Activated T-helper 17 cell treated with anti-CD3 and anti-CD28 coated beads, Interleukin-2, amount 50 U/mL, for 72 hours (primary cell): ENCODE measurements around the gene RNF40. TPM values are rescaled to one million over a fixed set of nuclear protein-coding genes. Genes with fewer than 3 reads are reported as not detected.
A peak's percentile ranks its signal among the peaks of the same experiment; 100 is the strongest.

Experiments
- ATAC-seq: fragments of 150-1000 bp; cut with Tn5 transposase; replicated peaks from 2 replicates; pipeline ENCODE4 v1.10.0; 2021; ENCODE audit warnings: mild to moderate bottlenecking, moderate library complexity
- H3K27ac Mint-ChIP-seq: one replicate; pipeline ENCODE4 v1.8.0; 2022; ENCODE audit warnings: mixed read lengths
- H3K27me3 Mint-ChIP-seq: one replicate; pipeline ENCODE4 v1.8.0; 2022; ENCODE audit warnings: mixed read lengths
- H3K36me3 Mint-ChIP-seq: one replicate; pipeline ENCODE4 v1.8.0; 2022; ENCODE audit warnings: low read depth, mild to moderate bottlenecking, mixed read lengths
- H3K4me1 Mint-ChIP-seq: one replicate; pipeline ENCODE4 v1.8.0; 2022; ENCODE audit warnings: mixed read lengths
- H3K4me3 Mint-ChIP-seq: one replicate; pipeline ENCODE4 v1.8.0; 2022; ENCODE audit warnings: mild to moderate bottlenecking, mixed read lengths
- H3K9me3 Mint-ChIP-seq: one replicate; pipeline ENCODE4 v1.8.0; 2022; ENCODE audit warnings: mixed read lengths
- total RNA-seq, 2 donors: library from RNA; stranded (reverse); gene quantifications; one replicate each; pipeline ENCODE4 v1.2.3, GENCODE V29; 2022

RNF40 gene
- total RNA-seq, 2 donors from 2014 or later: 90.7 to 95.1 TPM

DNA sequence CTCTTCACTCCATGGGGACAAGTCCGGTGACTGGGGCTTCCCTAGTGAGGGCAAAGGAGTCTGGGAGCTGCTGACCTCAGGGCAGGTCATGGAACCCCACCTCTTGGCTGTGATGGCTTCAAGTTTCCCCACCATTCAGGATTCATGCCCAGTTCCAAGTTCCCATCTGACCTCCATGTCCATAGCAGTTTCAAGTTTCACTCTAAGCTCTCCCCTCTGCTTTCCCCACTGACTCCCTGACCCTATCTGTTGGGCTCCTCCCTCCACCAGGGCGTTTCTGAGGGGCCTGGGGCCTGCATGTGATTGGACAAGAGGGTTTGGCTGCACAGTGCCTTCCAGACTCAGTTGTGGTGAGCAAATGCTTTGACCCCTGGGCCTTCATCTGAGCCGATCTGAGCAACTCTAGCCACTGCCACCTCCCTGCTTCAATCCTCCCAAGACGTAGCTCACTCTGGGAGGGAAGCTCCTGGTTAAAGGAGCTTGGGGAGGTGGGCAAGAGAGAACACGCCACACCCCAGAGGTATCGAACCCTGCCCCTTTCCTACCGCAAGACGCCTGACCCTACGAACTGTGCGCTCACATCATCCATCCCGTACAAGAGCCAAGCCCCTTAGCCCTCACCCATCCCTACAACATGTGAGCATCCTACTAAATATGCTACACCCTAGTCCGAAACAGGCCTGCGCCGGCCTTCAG is 16.6 kb downstream of the RNF40 start:
- peaks cover 8% of the 10 kb centered on the region for H3K4me1 Mint-ChIP-seq
- H3K4me3 Mint-ChIP-seq: no peak overlapping the region
- H3K27ac Mint-ChIP-seq: no peak overlapping the region
- H3K36me3 Mint-ChIP-seq: peaks cover 17% of the 10 kb centered on the region
- peaks cover 6% of the 10 kb centered on the region for H3K27me3 Mint-ChIP-seq
- no peaks in the 10 kb centered on the region for H3K9me3 Mint-ChIP-seq
- no peak for ATAC-seq

DNA sequence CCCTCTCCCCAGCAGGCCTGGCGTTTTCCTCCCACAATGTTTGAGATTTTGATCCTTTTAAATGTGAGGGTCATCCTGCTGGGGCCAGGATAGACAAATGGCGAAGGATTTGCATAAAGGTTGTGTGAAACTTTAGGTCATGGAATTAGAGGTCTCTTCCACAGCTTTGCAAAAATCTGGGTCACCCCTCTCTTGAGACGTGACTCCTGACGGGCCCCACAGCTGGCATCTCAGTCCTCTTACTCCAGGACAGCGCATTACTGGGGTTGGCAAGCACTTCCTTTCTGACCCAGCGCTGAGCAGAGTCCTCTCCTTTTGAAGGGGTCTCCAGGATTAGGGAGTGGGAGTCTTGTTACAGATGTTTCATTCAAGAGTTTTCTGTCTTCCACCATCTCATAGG is 17.5 kb downstream of the RNF40 start:
- no peak overlapping the region for H3K4me3 Mint-ChIP-seq
- no peaks in the 10 kb centered on the region for H3K9me3 Mint-ChIP-seq

GRCh38 chr16:30780021-30780420 is 17.9 kb downstream of the RNF40 start:
- H3K27me3 Mint-ChIP-seq: peaks cover 6% of the 10 kb centered on the region
- H3K27ac Mint-ChIP-seq: no peak overlapping the region
- H3K4me1 Mint-ChIP-seq: peaks cover 8% of the 10 kb centered on the region

More for the DNA sequence above, 17.5 kb downstream of the RNF40 start:
- no peak for ATAC-seq
- Mint-ChIP-seq H3K36me3 (peaks cover 13% of the 10 kb centered on the region), H3K27ac (no peak overlapping the region), H3K27me3 (peaks cover 6% of the 10 kb centered on the region), H3K4me1 (peaks cover 8% of the 10 kb centered on the region)

DNA sequence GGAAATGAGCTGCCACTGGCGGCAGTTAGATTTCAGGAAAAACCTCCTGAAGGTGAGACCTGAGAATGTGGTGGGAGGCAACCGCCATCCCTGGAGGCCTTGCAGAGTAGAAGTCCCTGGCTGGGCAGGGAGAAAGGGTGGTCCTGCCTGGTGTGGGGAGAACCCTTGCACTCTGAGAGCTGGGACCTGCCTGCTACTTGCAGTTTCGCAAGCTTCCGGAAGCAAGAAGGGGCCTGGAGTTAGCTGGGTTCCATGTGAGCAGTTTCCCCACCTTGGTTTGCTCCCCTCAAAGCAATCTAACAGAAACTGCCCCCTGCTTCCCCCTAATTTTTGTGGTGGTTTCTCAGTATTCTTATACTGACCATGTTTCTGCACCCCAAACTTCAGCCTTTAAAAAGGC is 18.4 kb downstream of the RNF40 start:
- Mint-ChIP-seq H3K27ac (no peak overlapping the region), H3K27me3 (peaks cover 6% of the 10 kb centered on the region), H3K4me3 (no peak overlapping the region), H3K36me3 (peaks cover 10% of the 10 kb centered on the region), H3K9me3 (no peaks in the 10 kb centered on the region), H3K4me1 (peaks cover 8% of the 10 kb centered on the region)
- no peak for ATAC-seq

More at GRCh38 chr16:30780021-30780420, 17.9 kb downstream of the RNF40 start:
- ATAC-seq: no peak
- peaks cover 10% of the 10 kb centered on the region for H3K36me3 Mint-ChIP-seq
- H3K9me3 Mint-ChIP-seq: no peaks in the 10 kb centered on the region
- H3K4me3 Mint-ChIP-seq: no peak overlapping the region

- Mint-ChIP-seq H3K27ac (no peak overlapping the region), H3K4me1 (no peaks in the 10 kb centered on the region), H3K27me3 (no peaks in the 10 kb centered on the region), H3K36me3 (no peaks in the 10 kb centered on the region), H3K9me3 (no peaks in the 10 kb centered on the region), H3K4me3 (no peak overlapping the region)
- no peak for ATAC-seq
Measured at GRCh38 chr16:30782486-30783279, 20.6 kb downstream of the RNF40 start.

DNA sequence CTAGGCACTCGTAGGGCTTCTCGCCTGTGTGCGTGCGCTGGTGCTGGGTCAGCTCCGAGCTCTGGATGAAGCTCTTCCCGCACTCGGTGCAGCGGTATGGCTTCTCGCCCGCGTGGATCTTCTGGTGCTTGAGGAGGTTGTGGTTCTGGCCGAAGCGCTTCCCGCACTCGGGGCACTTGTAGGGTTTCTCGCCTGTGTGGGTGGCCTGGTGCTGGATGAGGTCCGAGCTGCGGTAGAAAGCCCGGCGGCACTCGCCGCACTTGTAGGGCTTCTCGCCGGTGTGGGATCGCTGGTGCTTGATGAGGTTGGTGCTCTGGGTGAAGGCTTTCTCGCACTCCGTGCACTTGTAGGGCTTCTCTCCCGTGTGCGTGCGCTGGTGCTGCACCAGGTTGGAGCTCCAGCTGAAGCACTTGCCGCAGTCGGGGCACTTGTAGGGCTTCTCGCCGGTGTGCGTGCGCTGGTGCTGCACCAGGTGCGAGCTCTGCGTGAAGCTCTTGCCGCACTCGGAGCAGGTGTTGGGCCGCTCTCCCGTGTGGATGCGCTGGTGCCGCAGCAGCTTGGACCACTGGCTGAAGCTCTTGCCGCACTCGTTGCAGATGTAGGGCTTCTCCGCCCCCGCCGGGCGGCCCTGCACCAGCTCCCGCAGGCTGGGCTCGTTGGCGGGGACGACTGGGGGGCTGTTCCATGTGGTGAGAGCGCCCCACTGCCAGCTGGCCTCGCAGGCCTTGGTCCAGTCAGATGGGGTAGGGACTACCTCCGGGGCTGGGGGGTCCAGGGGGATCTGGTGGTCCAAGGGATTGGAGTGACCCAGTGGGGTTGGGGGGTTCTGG is 21.4 kb downstream of the RNF40 start:
- H3K36me3 Mint-ChIP-seq: no peaks in the 10 kb centered on the region
- no peak overlapping the region for H3K27ac Mint-ChIP-seq
- no peaks in the 10 kb centered on the region for H3K4me1 Mint-ChIP-seq
- no peaks in the 10 kb centered on the region for H3K27me3 Mint-ChIP-seq
- H3K9me3 Mint-ChIP-seq: no peaks in the 10 kb centered on the region
- H3K4me3 Mint-ChIP-seq: no peak overlapping the region
- ATAC-seq: no peak

- H3K36me3 Mint-ChIP-seq: no peaks in the 10 kb centered on the region
- no peak overlapping the region for H3K4me3 Mint-ChIP-seq
- no peak overlapping the region for H3K27ac Mint-ChIP-seq
- no peaks in the 10 kb centered on the region for H3K4me1 Mint-ChIP-seq
- no peaks in the 10 kb centered on the region for H3K27me3 Mint-ChIP-seq
- H3K9me3 Mint-ChIP-seq: no peaks in the 10 kb centered on the region
- no peak for ATAC-seq
Measured at GRCh38 chr16:30784215-30784614, 22.1 kb downstream of the RNF40 start.

DNA sequence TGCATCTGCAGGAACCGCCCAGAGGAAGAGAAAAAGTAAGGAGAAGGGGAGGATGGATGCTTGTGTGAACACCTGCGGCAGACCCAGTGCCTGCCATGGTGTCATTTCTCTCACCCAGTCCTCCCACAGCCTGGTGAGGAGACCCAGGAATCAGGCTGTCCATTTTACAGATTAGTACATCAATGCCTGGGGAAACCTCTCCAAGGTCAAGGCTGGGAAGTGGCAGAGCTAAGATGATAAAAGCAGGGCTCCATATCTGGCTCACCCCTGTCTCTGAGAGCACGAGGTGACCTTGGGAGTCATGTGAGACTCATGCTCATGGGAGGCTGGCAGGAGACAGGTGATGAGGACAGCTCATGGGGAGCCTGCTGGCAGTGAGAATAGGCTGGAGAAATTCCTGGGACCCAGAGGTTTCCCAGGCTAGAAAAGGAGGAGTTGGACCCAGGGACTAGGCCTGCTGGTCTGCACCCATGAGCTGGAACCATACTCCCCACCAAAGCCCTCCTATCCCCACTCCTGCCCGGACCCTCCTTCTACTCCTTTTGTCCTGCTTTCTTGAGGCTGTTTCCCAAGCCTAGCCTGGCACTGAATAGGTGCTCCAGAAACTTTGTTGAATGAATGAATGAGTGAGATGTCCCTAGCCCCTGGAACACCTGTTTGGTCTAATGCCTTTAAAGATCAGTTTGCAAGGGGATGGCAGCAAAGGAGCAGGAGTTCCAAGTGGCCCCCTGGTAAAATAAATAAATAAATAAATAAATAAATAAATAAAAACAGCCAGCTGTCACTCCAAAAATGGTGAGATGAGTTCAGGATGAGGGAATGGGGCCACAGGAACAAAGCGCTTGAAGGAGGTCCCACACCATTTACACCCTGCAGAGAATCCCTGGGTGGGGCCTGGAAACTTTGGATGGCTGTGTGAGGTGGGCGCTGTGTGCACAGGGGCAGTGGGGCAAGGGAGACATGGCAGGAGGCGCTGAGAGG is 23.3 kb downstream of the RNF40 start:
- ATAC-seq: no peak
- Mint-ChIP-seq H3K27me3 (no peaks in the 10 kb centered on the region), H3K4me3 (peak overlapping the region; percentile 56), H3K27ac (no peak overlapping the region), H3K4me1 (no peaks in the 10 kb centered on the region), H3K9me3 (no peaks in the 10 kb centered on the region), H3K36me3 (no peaks in the 10 kb centered on the region)

GRCh38 chr16:30786115-30786935 is 24.2 kb downstream of the RNF40 start:
- H3K9me3 Mint-ChIP-seq: no peaks in the 10 kb centered on the region
- H3K36me3 Mint-ChIP-seq: no peaks in the 10 kb centered on the region
- ATAC-seq: peak; percentile 70
- peak overlapping the region; percentile 61 for H3K4me3 Mint-ChIP-seq
- no peak overlapping the region for H3K27ac Mint-ChIP-seq
- H3K27me3 Mint-ChIP-seq: no peaks in the 10 kb centered on the region
- H3K4me1 Mint-ChIP-seq: no peaks in the 10 kb centered on the region

GRCh38 chr16:30786936-30787612 is 25.0 kb downstream of the RNF40 start, which contains the start of gene ZNF629:
Gene ZNF629 (minus strand): TSS chr16:30787205. CDS start chr16:30784482, 2,723 bp downstream.
- Mint-ChIP-seq H3K4me3 (peak within 1 kb of the TSS; percentile 61), H3K27me3 (no peaks in the 10 kb centered on the region), H3K9me3 (no peaks in the 10 kb centered on the region), H3K4me1 (no peaks in the 10 kb centered on the region), H3K27ac (no peak within 1 kb of the TSS), H3K36me3 (no peaks in the 10 kb centered on the region)
- peak; percentile 48 for ATAC-seq

DNA sequence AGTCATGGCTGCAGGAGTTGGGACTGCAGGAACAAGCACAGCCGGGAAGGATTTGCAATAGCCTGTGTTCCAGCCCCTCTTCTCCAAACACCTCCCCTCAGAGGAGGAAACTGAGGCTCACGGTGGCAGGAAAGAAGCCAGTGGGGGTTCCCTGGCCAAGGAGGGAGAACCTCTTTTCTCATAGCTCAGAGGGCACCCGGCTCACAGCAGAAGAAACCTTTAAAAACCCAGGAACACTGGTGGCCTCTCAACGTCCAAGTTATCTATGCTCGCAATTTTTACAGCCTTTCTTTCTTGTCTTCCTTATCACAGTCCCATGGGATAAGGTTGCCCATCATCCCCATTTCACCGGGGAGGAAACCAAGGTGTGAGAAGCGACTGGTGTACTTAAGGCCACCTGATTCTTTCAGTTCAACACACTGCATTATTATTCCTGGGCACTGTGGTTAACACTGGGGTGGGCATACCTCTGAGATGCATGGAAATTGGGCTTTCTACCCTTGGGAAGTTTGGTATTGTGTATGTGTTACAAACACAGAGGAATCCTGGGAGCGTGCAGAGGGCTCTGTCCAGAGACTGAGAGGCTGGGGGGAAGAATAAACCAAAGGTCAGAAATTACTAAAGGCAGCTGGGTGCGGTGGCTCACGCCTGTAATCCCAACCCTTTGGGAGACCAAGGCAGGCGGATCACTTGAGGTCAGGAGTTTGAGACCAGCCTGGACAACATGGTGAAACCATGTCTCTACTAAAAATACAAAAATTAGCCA is 25.7 kb downstream of the RNF40 start:
- Mint-ChIP-seq H3K4me3 (peak overlapping the region; percentile 61), H3K9me3 (no peaks in the 10 kb centered on the region), H3K27ac (no peak overlapping the region), H3K4me1 (no peaks in the 10 kb centered on the region), H3K36me3 (no peaks in the 10 kb centered on the region), H3K27me3 (no peaks in the 10 kb centered on the region)
- no peak for ATAC-seq

- H3K36me3 Mint-ChIP-seq: no peaks in the 10 kb centered on the region
Measured at GRCh38 chr16:30793508-30794069, 31.5 kb downstream of the RNF40 start.

More at GRCh38 chr16:30793508-30794069, 31.5 kb downstream of the RNF40 start:
- H3K27ac Mint-ChIP-seq: peak overlapping the region; percentile 16
- H3K9me3 Mint-ChIP-seq: no peaks in the 10 kb centered on the region
- peaks cover 4% of the 10 kb centered on the region for H3K4me1 Mint-ChIP-seq
- no peaks in the 10 kb centered on the region for H3K27me3 Mint-ChIP-seq
- H3K4me3 Mint-ChIP-seq: no peak overlapping the region
- ATAC-seq: no peak
